Sigmoid colon (tissue), 7 donors: ENCODE results near the gene LUC7L2. TPM values are rescaled to one million over a fixed set of nuclear protein-coding genes. Genes with fewer than 3 reads are reported as not detected.
"Not testable (repeated sequence)": the region's sequence is repeated elsewhere in the genome, so short reads cannot be mapped to it uniquely, and the experiment has no call there.

Source experiments
- DNase-seq: peaks from one replicate; pipeline ENCODE4 v3.0.0-alpha.2; 2019
- H3K27ac ChIP-seq, 4 donors: fragments of 200-600 bp; sonication (generic); one replicate each; pipeline ENCODE4 v1.5.1; 2016 to 2019; ENCODE audit warnings: mild to moderate bottlenecking in 1 of 4
- H3K27me3 ChIP-seq, 3 donors: fragments of 200-600 bp; sonication (generic); one replicate each; pipeline ENCODE4 v1.5.1; 2019; ENCODE audit warnings: mild to moderate bottlenecking in 1 of 3
- H3K36me3 ChIP-seq, 4 donors: fragments of 200-600 bp; sonication (generic); one replicate each; pipeline ENCODE4 v1.5.1; 2016 to 2019
- H3K4me1 ChIP-seq, 4 donors: fragments of 200-600 bp; sonication (generic); one replicate each; pipeline ENCODE4 v1.5.1; 2017 to 2019
- H3K4me3 ChIP-seq, 4 donors: fragments of 200-600 bp; sonication (generic); one replicate each; pipeline ENCODE4 v1.5.1; 2017 to 2019; ENCODE audit warnings: mild to moderate bottlenecking in 2 of 4, moderate library complexity in 1 of 4
- H3K9me3 ChIP-seq, 4 donors: fragments of 200-600 bp in 3 of 4; sonication (generic) in 3 of 4; one replicate each; pipeline versions ENCODE4 v1.5.1 to v1.6.1; 2013 to 2019
- EP300 ChIP-seq, 4 donors: sonication (generic); formaldehyde crosslinking; IDR thresholded peaks; one replicate each; pipeline ENCODE4 v1.6.1; 2017; ENCODE audit warnings: antibody characterized with exemption in 4 of 4
- POLR2A ChIP-seq, 2 donors: fragments of 450-650 bp; IDR thresholded peaks; one replicate each; pipeline ENCODE4 v1.6.1; 2016; ENCODE audit warnings: antibody characterized with exemption in 2 of 2, mild to moderate bottlenecking in 2 of 2, moderate library complexity in 2 of 2
- POLR2AphosphoS5 ChIP-seq, 4 donors: sonication (generic); formaldehyde crosslinking; IDR thresholded peaks; one replicate each; pipeline ENCODE4 v1.6.1; 2017; ENCODE audit warnings: antibody characterized with exemption in 4 of 4
- WGBS, 2 donors: extraction: QIAGEN DNeasy Blood & Tissue Kit; methylation state at CpG; one replicate each; pipeline ENCODE4 v1.1.7; 2013; 5-methylcytosine and 5-hydroxymethylcytosine counted together
- intact Hi-C: fragments of 100-400 bp; cut with DNase I; formaldehyde crosslinking; loops from one replicate; pipeline ENCODE4 v1.15.1; 2023
- polyA plus RNA-seq, 3 donors: library from polyadenylated mRNA; stranded (reverse); fragments of 200-250 nt; gene quantifications; one replicate each; pipeline ENCODE4 v1.2.3, GENCODE V29; 2013
- total RNA-seq, 4 donors: library from RNA; depleted of rRNA; stranded (reverse); fragments of >200 nt; gene quantifications; one replicate each; pipeline ENCODE4 v1.1.0, GENCODE V29; 2016
- TF ChIP-seq, protein P1 (sequence below), 4 experiments: fragments of 450-650 bp in 3 of 4; fragments of 200-600 bp in 1 of 4; IDR thresholded peaks; one replicate each; pipeline ENCODE4 v1.5.1; 2016 to 2019; ENCODE audit warnings: antibody characterized with exemption in 4 of 4, mild to moderate bottlenecking in 3 of 4, moderate library complexity in 2 of 4
- donor health status: healthy with polysubstance abuse.
- donor health status: Bipolar disorder and iron deficiency.
- donor health status: healthy.

The LUC7L2 gene
- total and polyA plus RNA-seq, 7 donors: 23.8 to 79.1 (median 67.1) TPM

DNA sequence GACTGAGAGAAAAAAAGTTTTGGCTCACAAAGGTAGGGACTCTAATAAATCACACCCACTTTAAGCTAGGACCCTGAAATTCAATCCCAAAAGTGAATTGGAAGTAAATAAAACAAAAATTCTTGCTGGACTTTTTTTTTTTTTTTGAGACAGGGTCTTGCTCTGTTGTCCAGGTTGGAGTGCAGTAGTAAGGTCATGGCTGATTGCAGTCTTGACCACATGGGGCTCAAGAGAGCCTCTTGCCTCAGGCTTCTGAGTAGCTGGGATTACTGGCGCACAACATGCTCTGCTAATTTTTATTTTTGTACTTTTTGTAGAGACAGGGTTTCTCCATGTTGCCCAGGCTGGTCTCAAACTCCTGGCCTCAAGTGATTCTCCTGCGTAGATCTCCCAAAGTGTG lies 5.0 kb upstream of the LUC7L2 start:
- H3K27me3 ChIP-seq: no peaks in the 10 kb centered on the region
- intact Hi-C loops: no loop called here
- H3K36me3 ChIP-seq: peaks cover 0 to 15% (median 0%) of the 10 kb centered on the region in 4 donors
- TF ChIP-seq, protein P1, sequence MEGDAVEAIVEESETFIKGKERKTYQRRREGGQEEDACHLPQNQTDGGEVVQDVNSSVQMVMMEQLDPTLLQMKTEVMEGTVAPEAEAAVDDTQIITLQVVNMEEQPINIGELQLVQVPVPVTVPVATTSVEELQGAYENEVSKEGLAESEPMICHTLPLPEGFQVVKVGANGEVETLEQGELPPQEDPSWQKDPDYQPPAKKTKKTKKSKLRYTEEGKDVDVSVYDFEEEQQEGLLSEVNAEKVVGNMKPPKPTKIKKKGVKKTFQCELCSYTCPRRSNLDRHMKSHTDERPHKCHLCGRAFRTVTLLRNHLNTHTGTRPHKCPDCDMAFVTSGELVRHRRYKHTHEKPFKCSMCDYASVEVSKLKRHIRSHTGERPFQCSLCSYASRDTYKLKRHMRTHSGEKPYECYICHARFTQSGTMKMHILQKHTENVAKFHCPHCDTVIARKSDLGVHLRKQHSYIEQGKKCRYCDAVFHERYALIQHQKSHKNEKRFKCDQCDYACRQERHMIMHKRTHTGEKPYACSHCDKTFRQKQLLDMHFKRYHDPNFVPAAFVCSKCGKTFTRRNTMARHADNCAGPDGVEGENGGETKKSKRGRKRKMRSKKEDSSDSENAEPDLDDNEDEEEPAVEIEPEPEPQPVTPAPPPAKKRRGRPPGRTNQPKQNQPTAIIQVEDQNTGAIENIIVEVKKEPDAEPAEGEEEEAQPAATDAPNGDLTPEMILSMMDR (IDR thresholded peaks at IDR 0.05): no peak
- TF ChIP-seq EP300 (IDR thresholded peaks at IDR 0.05): no peak
- TF ChIP-seq POLR2A (IDR thresholded peaks at IDR 0.05): no peak
- no peak for TF ChIP-seq POLR2AphosphoS5 (IDR thresholded peaks at IDR 0.05)
- no peak overlapping the region for H3K27ac ChIP-seq
- H3K9me3 ChIP-seq: no peaks in the 10 kb centered on the region
- no peak overlapping the region for H3K4me3 ChIP-seq
- DNase-seq: no peak
- WGBS, 2 donors: 96 to 97% methylated on average over 2 of the region's 2 CpGs
- H3K4me1 ChIP-seq: peaks cover 0 to 6% (median 2%) of the 10 kb centered on the region in 4 donors

DNA sequence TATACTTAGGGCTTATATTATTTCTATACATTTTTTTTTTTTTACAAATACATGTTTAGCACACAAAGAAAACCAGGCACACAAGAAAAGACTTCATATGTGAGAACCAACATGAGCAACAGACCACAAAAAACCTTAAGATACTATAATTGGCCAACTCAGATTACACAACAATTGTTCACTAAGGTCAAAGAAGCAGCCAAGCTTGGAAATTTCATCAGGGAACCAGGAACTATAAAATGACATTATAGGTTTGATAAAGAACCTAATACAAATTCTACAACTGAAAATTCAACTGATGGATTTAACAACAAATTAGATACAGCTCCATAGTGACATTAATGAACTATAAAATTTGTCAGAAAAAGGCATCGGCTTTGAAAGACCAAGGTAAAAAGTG lies 4.4 kb upstream of the LUC7L2 start:
- intact Hi-C loops: no loop called here
- Histone ChIP-seq H3K9me3 (no peaks in the 10 kb centered on the region), H3K4me3 (no peak overlapping the region), H3K4me1 (peaks cover 0 to 6% (median 2%) of the 10 kb centered on the region in 4 donors), H3K27me3 (no peaks in the 10 kb centered on the region), H3K27ac (no peak overlapping the region), H3K36me3 (peaks cover 0 to 11% (median 0%) of the 10 kb centered on the region in 4 donors)
- whole genome bisulfite sequencing, 2 donors: 97% methylated on average over 1 of the region's 1 CpG
- TF ChIP-seq EP300 (IDR thresholded peaks at IDR 0.05): no peak
- TF ChIP-seq POLR2AphosphoS5 (IDR thresholded peaks at IDR 0.05): no peak
- no peak for TF ChIP-seq POLR2A (IDR thresholded peaks at IDR 0.05)
- DNase-seq: no peak

DNA sequence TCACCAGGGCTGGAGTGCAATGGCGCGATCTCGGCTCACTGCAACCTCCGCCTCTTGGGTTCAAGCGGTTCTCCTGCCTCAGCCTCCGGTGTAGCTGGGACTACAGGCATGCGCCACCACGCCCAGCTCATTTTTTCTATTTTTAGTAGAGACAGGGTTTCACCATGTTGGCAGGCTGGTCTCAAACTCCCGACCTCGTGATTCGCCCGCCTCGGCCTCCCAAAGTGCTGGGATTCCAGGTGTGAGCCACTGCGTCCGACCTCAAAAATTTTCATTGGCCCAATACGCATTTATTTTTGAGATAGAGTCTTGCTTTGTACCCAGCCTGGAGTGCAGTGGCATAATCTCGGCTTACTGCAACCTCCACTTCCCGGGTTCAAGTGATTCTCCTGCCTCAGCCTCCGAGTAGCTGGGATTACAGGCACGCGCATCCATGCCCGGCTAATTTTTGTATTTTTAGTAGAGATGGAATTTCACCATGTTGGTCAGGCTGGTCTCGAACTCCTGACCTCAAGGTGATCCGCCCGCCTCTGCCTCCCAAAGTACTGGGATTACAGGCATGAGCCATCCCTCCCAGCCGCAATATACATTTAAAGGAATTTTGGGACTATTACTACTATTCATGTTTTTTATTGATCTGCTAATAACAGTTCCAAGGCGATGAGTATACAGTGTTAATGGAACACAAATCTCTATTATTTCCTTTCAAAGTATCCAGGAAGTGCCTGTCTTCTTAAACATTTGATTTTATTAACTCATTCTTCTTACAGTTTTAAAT lies 1.8 kb upstream of the LUC7L2 start:
- peaks cover 0 to 25% (median 22%) of the 10 kb centered on the region in 4 donors for H3K4me1 ChIP-seq
- H3K36me3 ChIP-seq, DNase-seq, H3K27me3 ChIP-seq, H3K9me3 ChIP-seq, intact Hi-C loops: not testable (repeated sequence)
- H3K4me3 ChIP-seq: peak overlapping the region in 3 of 4 donors; percentile 76 to 98 (median 96)
- H3K27ac ChIP-seq: peak overlapping the region; percentile 98 to 100 (median 100)
- WGBS, 2 donors: 86 to 91% methylated on average over 27 of the region's 27 CpGs

DNA sequence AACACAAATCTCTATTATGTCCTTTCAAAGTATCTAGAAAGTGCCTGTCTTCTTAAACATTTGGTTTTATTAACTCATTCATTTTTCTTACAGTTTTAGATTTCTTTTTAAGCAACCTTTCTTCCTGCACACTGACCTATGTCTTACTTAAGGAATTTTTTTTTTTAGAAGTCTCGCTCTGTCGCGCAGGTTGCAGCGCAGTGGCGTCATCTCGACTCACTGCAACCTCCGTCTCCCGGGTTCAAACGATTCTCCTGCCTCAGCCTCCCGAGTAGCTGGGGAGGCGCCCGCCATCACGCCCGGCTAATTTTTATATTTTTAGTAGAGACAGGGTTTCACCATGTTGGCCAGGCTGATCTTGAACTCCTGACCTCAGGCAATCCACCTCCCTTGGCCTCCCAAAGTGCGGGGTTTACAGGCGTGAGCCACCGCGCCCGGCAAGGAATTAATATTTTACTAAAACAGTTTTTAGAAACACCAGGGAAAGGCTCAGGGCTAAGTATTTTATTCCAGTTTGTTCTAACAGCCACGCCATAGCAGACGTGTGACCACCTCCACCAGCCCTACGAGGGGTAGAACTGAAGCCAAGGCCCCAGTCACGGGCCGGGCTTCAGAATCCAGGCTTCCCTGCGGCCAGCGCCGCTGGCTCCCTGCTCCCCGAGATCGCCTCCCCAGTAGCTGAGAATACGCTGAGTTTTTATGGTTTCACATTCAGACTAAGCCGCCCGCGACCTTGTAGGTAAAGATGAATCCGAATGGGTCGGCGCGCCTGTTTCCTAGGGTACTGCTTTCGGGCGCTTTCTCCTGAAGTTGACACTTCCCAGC lies 941 bp upstream of the LUC7L2 start:
- TF ChIP-seq EP300 (IDR thresholded peaks at IDR 0.05): no peak
- TF ChIP-seq POLR2AphosphoS5 (IDR thresholded peaks at IDR 0.05): peak in 1 of 4 donors; percentile 3
- no peak for TF ChIP-seq POLR2A (IDR thresholded peaks at IDR 0.05)
- no peak for DNase-seq

DNA sequence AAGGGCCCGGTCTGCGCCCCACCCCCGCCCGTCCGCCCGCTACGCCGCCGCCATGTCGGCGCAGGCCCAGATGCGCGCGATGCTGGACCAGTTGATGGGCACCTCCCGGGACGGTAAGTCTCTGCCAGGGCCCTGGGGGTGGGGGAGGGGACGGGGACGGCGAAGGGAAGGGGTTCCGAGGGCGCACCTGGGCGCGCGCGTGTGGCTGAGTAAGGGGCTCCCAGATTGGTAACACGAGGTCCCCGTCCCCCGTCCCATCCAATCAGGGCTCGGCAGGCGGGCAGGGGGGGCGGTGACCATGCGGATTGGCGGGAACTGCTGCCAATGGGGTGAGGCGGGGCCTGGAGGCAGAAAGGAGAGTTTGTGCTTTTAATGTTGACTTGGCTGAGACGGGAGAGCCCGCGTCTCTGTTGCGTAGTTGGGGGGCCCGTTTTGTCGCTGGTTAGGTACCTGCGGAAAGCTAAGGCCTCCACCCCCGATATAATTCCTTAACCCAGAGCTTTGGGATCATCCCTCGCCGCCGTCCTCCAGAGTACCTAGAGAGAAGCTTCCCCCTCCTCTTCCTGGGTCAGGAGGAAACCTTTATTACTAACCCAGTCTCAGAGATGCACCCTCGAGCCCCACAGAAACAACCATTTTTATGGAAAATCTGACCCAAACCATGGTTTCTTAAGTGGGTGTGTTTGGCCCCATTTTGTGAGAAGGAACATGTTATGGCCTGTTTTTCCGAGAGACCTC lies 685 bp downstream of the LUC7L2 start:
- DNase-seq: peak; percentile 99
- Histone ChIP-seq H3K4me3 (peak overlapping the region; percentile 76 to 98 (median 94)), H3K36me3 (no peaks in the 10 kb centered on the region), H3K27ac (peak overlapping the region; percentile 98 to 100 (median 100)), H3K4me1 (peaks cover 0 to 48% (median 37%) of the 10 kb centered on the region in 4 donors), H3K9me3 (no peaks in the 10 kb centered on the region), H3K27me3 (no peaks in the 10 kb centered on the region)
- TF ChIP-seq, protein P1 (IDR thresholded peaks at IDR 0.05): no peak
- TF ChIP-seq POLR2AphosphoS5 (IDR thresholded peaks at IDR 0.05) (peak; percentile 58 to 92 (median 80)), EP300 (IDR thresholded peaks at IDR 0.05) (no peak), POLR2A (IDR thresholded peaks at IDR 0.05) (peak; percentile 28 to 32)
- WGBS, 2 donors: 0 to 1% methylated on average over 47 of the region's 47 CpGs
- intact Hi-C loops: loop anchor here (2.0 to 5.0 kb wide), 2 partner anchors 62 to 817 kb away; partner anchors contain the start of gene KDM7A

More for the DNA sequence above, 941 bp upstream of the LUC7L2 start:
- no peaks in the 10 kb centered on the region for H3K27me3 ChIP-seq
- H3K9me3 ChIP-seq: no peaks in the 10 kb centered on the region
- peak overlapping the region; percentile 98 to 100 (median 100) for H3K27ac ChIP-seq
- peaks cover 0 to 33% (median 27%) of the 10 kb centered on the region in 4 donors for H3K4me1 ChIP-seq
- 0 to 1% methylated on average over 39 of the region's 39 CpGs for WGBS, 2 donors
- intact Hi-C loops: loop anchor here (1.0 kb wide), 1 partner anchor 17 kb away; the partner anchor contains the start of gene FMC1
- no peaks in the 10 kb centered on the region for H3K36me3 ChIP-seq
- peak overlapping the region; percentile 76 to 98 (median 94) for H3K4me3 ChIP-seq
